ENCODE data around the gene NATD1.

NATD1 gene

GRCh38 chr17:21289902-21290571, 36.8 kb upstream of the NATD1 start:
- no peak for DNase-seq

- no peak for DNase-seq
These were observed 36.1 kb upstream of the NATD1 start for GRCh38 chr17:21289175-21289901.

- DNase-seq = no peak
These were observed 35.4 kb upstream of the NATD1 start for GRCh38 chr17:21288571-21289017.

- peak; percentile 93 for DNase-seq
These were observed 34.7 kb upstream of the NATD1 start for GRCh38 chr17:21287703-21288449.

GRCh38 chr17:21286909-21287702, 33.9 kb upstream of the NATD1 start:
- DNase-seq = no peak

GRCh38 chr17:21286066-21286770, 33.0 kb upstream of the NATD1 start:
- no peak for DNase-seq

- DNase-seq = no peak
These were observed 32.2 kb upstream of the NATD1 start for GRCh38 chr17:21285164-21286065.

- peak; percentile 89 for DNase-seq
These were observed 31.3 kb upstream of the NATD1 start, which contains the start of gene MAP2K3 for GRCh38 chr17:21284319-21285163. MAP2K3 (plus strand) TSS chr17:21284711; CDS start chr17:21284921, 210 bp downstream.

- no peak for DNase-seq
These were observed 30.5 kb upstream of the NATD1 start for GRCh38 chr17:21283482-21284318.

- no peak for DNase-seq
These were observed 29.6 kb upstream of the NATD1 start for GRCh38 chr17:21282850-21283249.

GRCh38 chr17:21282231-21282630, 29.0 kb upstream of the NATD1 start:
- DNase-seq = no peak

- DNase-seq = peak; percentile 94
These were observed 26.9 kb upstream of the NATD1 start for GRCh38 chr17:21280081-21280518.

GRCh38 chr17:21279582-21279981, 26.4 kb upstream of the NATD1 start:
- no peak for DNase-seq

GRCh38 chr17:21279198-21279535, 26.0 kb upstream of the NATD1 start:
- DNase-seq = no peak

GRCh38 chr17:21278450-21279197, 25.4 kb upstream of the NATD1 start:
- DNase-seq = peak; percentile 39

- DNase-seq = no peak
These were observed 24.1 kb upstream of the NATD1 start for GRCh38 chr17:21277332-21277731.

- DNase-seq = no peak
These were observed 23.0 kb upstream of the NATD1 start for GRCh38 chr17:21276264-21276588.

- DNase-seq = peak; percentile 94
These were observed 22.5 kb upstream of the NATD1 start for GRCh38 chr17:21275579-21276263.
